ENCODE results near the gene CPPED1.

CPPED1 gene

GRCh38 chr16:12758031-12758669, 45.5 kb downstream of the CPPED1 start:
- DNase-seq (ENCODE audit: low read depth, low spot score), result no peak
- Histone ChIP-seq H3K27ac (no peak overlapping the region), H3K9ac (ENCODE audit: insufficient read length) (no peak overlapping the region), H3K9me3 (ENCODE audit: low read depth, low read length) (no peaks in the 10 kb centered on the region), H3K4me3 (no peak overlapping the region), H3K36me3 (ENCODE audit: insufficient read depth, low read length) (no peaks in the 10 kb centered on the region)
- TF ChIP-seq FOXP2 (optimal IDR thresholded peaks at IDR 0.05; ENCODE audit: control extremely low read depth, extremely low read length, insufficient read depth) (no peak), POLR2AphosphoS5 (IDR thresholded peaks at IDR 0.05; ENCODE audit: borderline replicate concordance, low read depth, low read length) (no peak), EZH2 (IDR thresholded peaks at IDR 0.05) (no peak)

GRCh38 chr16:12757546-12757945, 46.1 kb downstream of the CPPED1 start:
- H3K9ac ChIP-seq (ENCODE audit: insufficient read length), result no peak overlapping the region
- H3K4me3 ChIP-seq, result no peak overlapping the region
- H3K9me3 ChIP-seq (ENCODE audit: low read depth, low read length), result no peaks in the 10 kb centered on the region
- no peak overlapping the region for H3K27ac ChIP-seq
- no peak for DNase-seq (ENCODE audit: low read depth, low spot score)
- no peaks in the 10 kb centered on the region for H3K36me3 ChIP-seq (ENCODE audit: insufficient read depth, low read length)
- TF ChIP-seq EZH2 (IDR thresholded peaks at IDR 0.05) (no peak), POLR2AphosphoS5 (IDR thresholded peaks at IDR 0.05; ENCODE audit: borderline replicate concordance, low read depth, low read length) (no peak), FOXP2 (optimal IDR thresholded peaks at IDR 0.05; ENCODE audit: control extremely low read depth, extremely low read length, insufficient read depth) (no peak)

GRCh38 chr16:12754824-12755543, 48.7 kb downstream of the CPPED1 start:
- Histone ChIP-seq H3K4me3 (no peak overlapping the region), H3K27ac (no peak overlapping the region), H3K9me3 (ENCODE audit: low read depth, low read length) (no peaks in the 10 kb centered on the region), H3K9ac (ENCODE audit: insufficient read length) (no peak overlapping the region), H3K36me3 (ENCODE audit: insufficient read depth, low read length) (no peaks in the 10 kb centered on the region)
- no peak for DNase-seq (ENCODE audit: low read depth, low spot score)
- TF ChIP-seq EZH2 (IDR thresholded peaks at IDR 0.05), result no peak
- TF ChIP-seq POLR2AphosphoS5 (IDR thresholded peaks at IDR 0.05; ENCODE audit: borderline replicate concordance, low read depth, low read length), result no peak
- no peak for TF ChIP-seq FOXP2 (optimal IDR thresholded peaks at IDR 0.05; ENCODE audit: control extremely low read depth, extremely low read length, insufficient read depth)

GRCh38 chr16:12753203-12754023, 50.3 kb downstream of the CPPED1 start:
- no peak overlapping the region for H3K9ac ChIP-seq (ENCODE audit: insufficient read length)
- H3K27ac ChIP-seq, result no peak overlapping the region
- H3K4me3 ChIP-seq, result no peak overlapping the region
- no peaks in the 10 kb centered on the region for H3K9me3 ChIP-seq (ENCODE audit: low read depth, low read length)
- H3K36me3 ChIP-seq (ENCODE audit: insufficient read depth, low read length), result no peaks in the 10 kb centered on the region
- TF ChIP-seq FOXP2 (optimal IDR thresholded peaks at IDR 0.05; ENCODE audit: control extremely low read depth, extremely low read length, insufficient read depth), result no peak
- no peak for TF ChIP-seq EZH2 (IDR thresholded peaks at IDR 0.05)
- TF ChIP-seq POLR2AphosphoS5 (IDR thresholded peaks at IDR 0.05; ENCODE audit: borderline replicate concordance, low read depth, low read length), result no peak
- no peak for DNase-seq (ENCODE audit: low read depth, low spot score)

GRCh38 chr16:12752159-12752558, 51.5 kb downstream of the CPPED1 start:
- no peak overlapping the region for H3K9ac ChIP-seq (ENCODE audit: insufficient read length)
- DNase-seq (ENCODE audit: low read depth, low spot score), result no peak
- no peak overlapping the region for H3K27ac ChIP-seq
- no peaks in the 10 kb centered on the region for H3K36me3 ChIP-seq (ENCODE audit: insufficient read depth, low read length)
- H3K9me3 ChIP-seq (ENCODE audit: low read depth, low read length), result no peaks in the 10 kb centered on the region
- H3K4me3 ChIP-seq, result no peak overlapping the region
- TF ChIP-seq POLR2AphosphoS5 (IDR thresholded peaks at IDR 0.05; ENCODE audit: borderline replicate concordance, low read depth, low read length) (no peak), EZH2 (IDR thresholded peaks at IDR 0.05) (no peak), FOXP2 (optimal IDR thresholded peaks at IDR 0.05; ENCODE audit: control extremely low read depth, extremely low read length, insufficient read depth) (no peak)

- H3K36me3 ChIP-seq (ENCODE audit: insufficient read depth, low read length), result no peaks in the 10 kb centered on the region
- H3K27ac ChIP-seq, result no peak overlapping the region
- no peak overlapping the region for H3K4me3 ChIP-seq
- no peak overlapping the region for H3K9ac ChIP-seq (ENCODE audit: insufficient read length)
- no peaks in the 10 kb centered on the region for H3K9me3 ChIP-seq (ENCODE audit: low read depth, low read length)
- DNase-seq (ENCODE audit: low read depth, low spot score), result no peak
- TF ChIP-seq POLR2AphosphoS5 (IDR thresholded peaks at IDR 0.05; ENCODE audit: borderline replicate concordance, low read depth, low read length), result no peak
- TF ChIP-seq FOXP2 (optimal IDR thresholded peaks at IDR 0.05; ENCODE audit: control extremely low read depth, extremely low read length, insufficient read depth), result no peak
- no peak for TF ChIP-seq EZH2 (IDR thresholded peaks at IDR 0.05)
Measured at GRCh38 chr16:12750554-12750918, 53.2 kb downstream of the CPPED1 start.

- Histone ChIP-seq H3K4me3 (no peak overlapping the region), H3K9ac (ENCODE audit: insufficient read length) (no peak overlapping the region), H3K36me3 (ENCODE audit: insufficient read depth, low read length) (no peaks in the 10 kb centered on the region), H3K9me3 (ENCODE audit: low read depth, low read length) (no peaks in the 10 kb centered on the region), H3K27ac (no peak overlapping the region)
- no peak for TF ChIP-seq POLR2AphosphoS5 (IDR thresholded peaks at IDR 0.05; ENCODE audit: borderline replicate concordance, low read depth, low read length)
- no peak for TF ChIP-seq EZH2 (IDR thresholded peaks at IDR 0.05)
- no peak for TF ChIP-seq FOXP2 (optimal IDR thresholded peaks at IDR 0.05; ENCODE audit: control extremely low read depth, extremely low read length, insufficient read depth)
- no peak for DNase-seq (ENCODE audit: low read depth, low spot score)
Measured at GRCh38 chr16:12749076-12749475, 54.6 kb downstream of the CPPED1 start.

GRCh38 chr16:12747827-12748226, 55.9 kb downstream of the CPPED1 start:
- Histone ChIP-seq H3K9ac (ENCODE audit: insufficient read length) (no peak overlapping the region), H3K9me3 (ENCODE audit: low read depth, low read length) (no peaks in the 10 kb centered on the region), H3K36me3 (ENCODE audit: insufficient read depth, low read length) (no peaks in the 10 kb centered on the region), H3K4me3 (no peak overlapping the region), H3K27ac (no peak overlapping the region)
- no peak for DNase-seq (ENCODE audit: low read depth, low spot score)
- TF ChIP-seq POLR2AphosphoS5 (IDR thresholded peaks at IDR 0.05; ENCODE audit: borderline replicate concordance, low read depth, low read length) (no peak), EZH2 (IDR thresholded peaks at IDR 0.05) (no peak), FOXP2 (optimal IDR thresholded peaks at IDR 0.05; ENCODE audit: control extremely low read depth, extremely low read length, insufficient read depth) (no peak)
